WTC11 (cell line): ENCODE results near the gene ADARB2. TPM values are rescaled to one million over a fixed set of nuclear protein-coding genes. Genes with fewer than 3 reads are reported as not detected.

Experiments
- ATAC-seq: fragments of 200-7000 bp; cut with Tn5 transposase; 2 replicates; pipeline ENCODE4 v1.10.0; 2021; ENCODE audit warnings: mild to moderate bottlenecking, moderate library complexity
- CTCF ChIA-PET: fragments of 300-600 bp; sonication (Branson Sonifier 250); formaldehyde crosslinking; loops from one replicate; lab custom pipeline; 2021; ENCODE audit warnings: antibody characterized with exemption; lab: Charles Lee
- POLR2A ChIA-PET: fragments of 350-600 bp; sonication (Branson Sonifier 250); formaldehyde crosslinking; loops from one replicate; lab custom pipeline; 2021; ENCODE audit warnings: antibody characterized with exemption; lab: Charles Lee
- DNase-seq: peaks from one replicate; pipeline ENCODE4 v3.0.0; 2021; ENCODE audit warnings: low spot score
- H3K27ac Mint-ChIP-seq: 2 replicates; pipeline ENCODE4 v1.8.0; 2021; ENCODE audit warnings: mixed read lengths
- H3K27me3 Mint-ChIP-seq: 2 replicates; pipeline ENCODE4 v1.8.0; 2021; ENCODE audit warnings: low read depth, mild to moderate bottlenecking, moderate library complexity, mixed read lengths
- H3K36me3 Mint-ChIP-seq: 2 replicates; pipeline ENCODE4 v1.8.0; 2021; ENCODE audit warnings: mixed read lengths
- H3K4me1 Mint-ChIP-seq: 2 replicates; pipeline ENCODE4 v1.8.0; 2022; ENCODE audit warnings: mixed read lengths
- H3K4me3 Mint-ChIP-seq: 2 replicates; pipeline ENCODE4 v1.8.0; 2021; ENCODE audit warnings: mild to moderate bottlenecking, moderate library complexity, mixed read lengths
- H3K9me3 Mint-ChIP-seq: 2 replicates; pipeline ENCODE4 v1.8.0; 2021; ENCODE audit warnings: mixed read lengths
- AFF4 ChIP-seq: sonication (generic); formaldehyde crosslinking; IDR thresholded peaks from 2 replicates; pipeline ENCODE4 v1.8.1; 2023; ENCODE audit warnings: mild to moderate bottlenecking, missing genetic modification reagents, borderline replicate concordance
- ATF3 ChIP-seq: sonication (generic); formaldehyde crosslinking; conservative IDR thresholded peaks from 2 replicates; pipeline ENCODE4 v1.8.1; 2022; ENCODE audit warnings: mild to moderate bottlenecking, missing genetic modification reagents
- CREM ChIP-seq: sonication (generic); formaldehyde crosslinking; IDR thresholded peaks from 2 replicates; pipeline ENCODE4 v1.8.1; 2022; ENCODE audit warnings: mild to moderate bottlenecking, missing genetic modification reagents, moderate library complexity
- FOXK1 ChIP-seq: sonication (generic); formaldehyde crosslinking; IDR thresholded peaks from 2 replicates; pipeline ENCODE4 v1.8.0; 2022; ENCODE audit warnings: mild to moderate bottlenecking, moderate library complexity, missing genetic modification reagents
- PRDM15 ChIP-seq: sonication (generic); formaldehyde crosslinking; IDR thresholded peaks from 2 replicates; pipeline ENCODE4 v1.8.0; 2022; ENCODE audit warnings: missing genetic modification reagents
- PREB ChIP-seq: sonication (generic); formaldehyde crosslinking; IDR thresholded peaks from 2 replicates; pipeline ENCODE4 v1.8.1; 2022; ENCODE audit warnings: mild to moderate bottlenecking, missing genetic modification reagents, moderate library complexity, borderline replicate concordance
- TEAD4 ChIP-seq: sonication (generic); formaldehyde crosslinking; IDR thresholded peaks from 2 replicates; pipeline ENCODE4 v1.8.0; 2022; ENCODE audit warnings: mild to moderate bottlenecking, missing genetic modification reagents
- ZBTB43 ChIP-seq: sonication (generic); formaldehyde crosslinking; IDR thresholded peaks from 2 replicates; pipeline ENCODE4 v1.8.1; 2023; ENCODE audit warnings: mild to moderate bottlenecking, missing genetic modification reagents
- ZNF138 ChIP-seq: sonication (generic); formaldehyde crosslinking; conservative IDR thresholded peaks from 2 replicates; pipeline ENCODE4 v1.8.1; 2022; ENCODE audit warnings: mild to moderate bottlenecking, moderate library complexity, missing genetic modification reagents
- ZNF281 ChIP-seq: sonication (generic); formaldehyde crosslinking; IDR thresholded peaks from 2 replicates; pipeline ENCODE4 v1.8.0; 2023; ENCODE audit warnings: mild to moderate bottlenecking, missing genetic modification reagents
- ZNF317 ChIP-seq: sonication (generic); formaldehyde crosslinking; IDR thresholded peaks from 2 replicates; pipeline ENCODE4 v1.8.1; 2023; ENCODE audit warnings: low read depth, mild to moderate bottlenecking, moderate library complexity, missing genetic modification reagents, borderline replicate concordance
- ZNF532 ChIP-seq: fragments of 250-450 bp; sonication (Bioruptor Pico); IDR thresholded peaks from 2 replicates; pipeline ENCODE4 v1.9.0; 2021; ENCODE audit warnings: mild to moderate bottlenecking, borderline replicate concordance
- ZNF671 ChIP-seq: fragments of 250-450 bp; sonication (Bioruptor Pico); IDR thresholded peaks from 2 replicates; pipeline ENCODE4 v1.8.0; 2021; ENCODE audit warnings: mild to moderate bottlenecking
- ZSCAN18 ChIP-seq: fragments of 250-450 bp; sonication (Bioruptor Pico); IDR thresholded peaks from 2 replicates; pipeline ENCODE4 v2.1.2; 2022; ENCODE audit warnings: mild to moderate bottlenecking, moderate library complexity
- total RNA-seq: library from RNA; stranded (reverse); gene quantifications from 3 replicates; pipeline ENCODE4 v1.2.3, GENCODE V29; 2021

The ADARB2 gene
- total RNA-seq, 1 experiment from 2014 or later = 3.7 TPM

GRCh38 chr10:1416456-1417037, 320.8 kb downstream of the ADARB2 start:
- Mint-ChIP-seq H3K27ac (no peak overlapping the region), H3K4me1 (peaks cover 12% of the 10 kb centered on the region), H3K4me3 (no peak overlapping the region), H3K36me3 (no peaks in the 10 kb centered on the region), H3K27me3 (peaks cover 30% of the 10 kb centered on the region), H3K9me3 (peaks cover 9% of the 10 kb centered on the region)
- DNase-seq (no peak), ATAC-seq (no peak)
- ChIA-PET CTCF (no interaction called here), POLR2A (interaction anchor here (0.6 kb wide), 1 partner anchor 301 kb away, joined by 7 read pairs; no protein-coding TSS in a partner anchor)
- no peak for TF ChIP-seq ZNF532 (CRISPR knock-in tag)
- TF ChIP-seq, all 79 proteins: peak for 0

GRCh38 chr10:1414893-1415292, 322.4 kb downstream of the ADARB2 start:
- Mint-ChIP-seq H3K27me3 (peaks cover 18% of the 10 kb centered on the region), H3K27ac (no peak overlapping the region), H3K4me3 (no peak overlapping the region), H3K36me3 (no peaks in the 10 kb centered on the region), H3K9me3 (peaks cover 9% of the 10 kb centered on the region), H3K4me1 (no peaks in the 10 kb centered on the region; the same call in 1 of the 2 replicates)
- ChIA-PET POLR2A (no interaction called here), CTCF (no interaction called here)
- ATAC-seq = no peak
- DNase-seq = no peak
- TF ChIP-seq ZSCAN18 (CRISPR knock-in tag) (no peak), PREB (no peak), CREM (CRISPR knock-in tag) (no peak), FOXK1 (no peak), ZNF138 (CRISPR knock-in tag) (no peak), ATF3 (CRISPR knock-in tag) (no peak), ZBTB43 (CRISPR knock-in tag) (no peak), ZNF671 (CRISPR knock-in tag) (no peak), TEAD4 (no peak), PRDM15 (CRISPR knock-in tag) (no peak), ZNF317 (CRISPR knock-in tag) (no peak), AFF4 (CRISPR knock-in tag) (no peak), ZNF281 (CRISPR knock-in tag) (no peak)
